GM04503 (cell line): ENCODE data around the gene GRWD1.
"Not testable (repeated sequence)": the region's sequence is repeated elsewhere in the genome, so short reads cannot be mapped to it uniquely, and the experiment has no call there.

Source experiments
- DNase-seq: peaks from one replicate; pipeline ENCODE4 v3.0.0-alpha.2; 2012; ENCODE audit warnings: low read depth

GRWD1 gene

DNA sequence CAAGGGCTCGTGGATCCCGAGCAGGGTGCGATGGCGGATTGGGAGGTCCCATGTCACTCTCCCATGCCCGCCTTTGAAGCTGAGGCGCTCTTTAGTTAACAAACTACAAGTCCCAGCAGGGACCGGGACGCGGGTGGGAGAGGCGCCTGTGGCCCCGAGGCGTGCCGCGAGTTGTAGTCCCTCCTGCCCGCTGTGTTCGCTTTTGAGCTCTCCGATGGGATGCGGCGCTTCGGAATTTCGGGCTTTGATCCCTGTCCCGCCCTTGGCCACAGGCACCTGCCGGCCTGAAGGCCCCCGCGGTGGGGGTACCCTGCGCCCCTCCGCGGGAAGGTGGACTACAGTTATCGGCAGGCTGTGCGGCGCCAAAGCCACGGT is 34.4 kb downstream of the GRWD1 start:
- no peak for DNase-seq

DNA sequence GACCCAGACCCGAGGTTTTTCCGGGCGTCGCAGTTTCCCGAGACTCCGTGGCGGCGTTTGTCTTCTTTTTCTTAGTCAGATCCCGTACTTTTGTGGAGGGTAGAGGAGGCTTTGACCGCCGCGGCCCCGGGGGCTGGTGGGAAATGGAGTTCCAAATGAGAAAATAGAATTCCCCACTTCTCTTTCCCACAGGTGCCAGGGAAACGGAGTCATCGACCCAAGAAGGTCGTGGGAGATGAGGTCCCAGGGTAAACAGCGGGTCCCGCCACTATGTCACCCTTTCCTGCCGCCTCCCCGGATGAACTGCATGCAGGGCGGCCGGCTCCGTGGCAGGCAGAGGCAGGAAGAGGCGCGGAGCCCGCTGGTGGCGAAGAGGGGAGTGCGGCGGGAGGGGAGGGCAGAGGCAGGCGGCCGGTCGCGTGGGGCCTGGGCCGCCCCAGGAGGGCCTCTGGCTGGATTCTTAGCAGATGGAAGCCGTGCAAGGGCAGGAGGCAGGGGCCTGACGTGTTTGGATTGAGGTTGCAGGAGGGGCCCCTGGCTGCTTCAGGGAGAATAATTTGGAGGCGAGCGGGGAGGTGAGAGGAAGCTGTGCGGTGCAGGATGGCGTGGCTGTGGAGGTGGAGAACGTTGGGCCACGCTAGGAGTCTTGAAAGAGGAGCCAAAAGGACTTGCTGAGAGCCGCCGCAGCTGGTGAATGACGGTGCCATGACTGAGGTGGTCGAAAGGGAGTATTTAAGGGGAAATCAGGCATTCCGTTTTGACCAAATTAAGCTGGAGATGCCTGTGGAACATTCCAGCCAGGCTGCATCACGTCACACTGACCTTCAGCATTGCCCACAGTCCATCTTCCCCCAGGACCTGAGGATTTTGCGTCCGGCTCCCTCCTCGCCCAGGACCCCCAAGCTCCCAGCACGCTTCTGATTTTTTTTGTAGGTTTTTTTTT is 35.0 kb downstream of the GRWD1 start:
- no peak for DNase-seq

DNA sequence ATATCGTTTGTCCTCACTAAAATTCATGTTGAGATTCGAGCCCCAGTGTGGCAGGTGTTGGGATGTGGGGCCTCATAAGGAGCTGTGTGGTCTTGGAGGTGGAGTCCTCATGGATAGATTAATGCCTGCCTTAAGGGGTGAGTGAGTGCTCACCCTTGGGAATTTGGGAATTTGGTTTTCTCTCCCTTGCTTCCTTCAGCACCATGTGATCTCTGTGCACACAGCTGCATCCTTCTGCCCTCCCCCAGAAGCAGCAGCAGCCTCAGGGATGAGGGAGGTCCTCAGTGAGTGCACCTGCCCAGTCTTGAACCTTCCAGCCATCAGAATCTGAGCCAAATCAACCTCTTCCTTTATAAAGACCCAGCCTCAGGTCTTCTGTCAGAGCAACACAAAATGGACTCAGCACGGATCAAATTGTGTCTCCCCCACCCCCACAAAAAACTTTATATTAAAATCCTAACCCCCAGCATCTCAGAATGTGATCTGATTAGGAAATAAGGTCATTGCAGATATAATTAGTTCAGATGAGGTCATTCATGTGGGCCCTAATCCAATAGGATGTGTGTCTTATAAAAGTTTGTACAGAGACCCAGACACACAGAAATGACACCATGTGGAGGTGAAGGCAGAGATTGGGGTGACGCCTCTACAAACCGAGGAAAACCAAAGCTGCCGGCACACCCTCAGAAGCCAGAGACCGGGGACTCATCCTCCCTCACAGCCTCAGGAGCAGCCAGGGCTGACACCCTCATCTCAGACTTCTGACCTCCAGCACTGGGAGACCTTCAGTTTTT is 36.3 kb downstream of the GRWD1 start:
- DNase-seq: no peak

DNA sequence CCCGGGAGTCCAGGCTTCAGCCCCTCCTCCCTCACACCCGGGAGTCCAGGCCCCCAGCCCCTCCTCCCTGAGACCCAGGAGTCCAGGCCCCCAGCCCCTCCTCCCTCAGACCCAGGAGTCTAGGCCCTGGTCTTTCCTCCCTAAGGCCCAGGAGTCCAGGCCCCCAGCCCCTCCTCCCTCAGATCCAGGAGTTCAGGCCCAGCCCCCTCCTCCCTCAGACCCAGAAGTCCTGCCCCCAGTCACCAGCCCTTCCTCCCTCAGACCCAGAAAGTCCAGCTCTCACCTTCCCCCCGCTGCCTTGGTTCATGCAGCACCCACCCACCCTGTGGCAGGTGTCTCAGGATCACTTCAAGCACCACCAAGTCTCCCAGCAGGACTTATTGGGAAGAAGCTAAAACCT is 37.5 kb downstream of the GRWD1 start:
- DNase-seq: no peak

DNA sequence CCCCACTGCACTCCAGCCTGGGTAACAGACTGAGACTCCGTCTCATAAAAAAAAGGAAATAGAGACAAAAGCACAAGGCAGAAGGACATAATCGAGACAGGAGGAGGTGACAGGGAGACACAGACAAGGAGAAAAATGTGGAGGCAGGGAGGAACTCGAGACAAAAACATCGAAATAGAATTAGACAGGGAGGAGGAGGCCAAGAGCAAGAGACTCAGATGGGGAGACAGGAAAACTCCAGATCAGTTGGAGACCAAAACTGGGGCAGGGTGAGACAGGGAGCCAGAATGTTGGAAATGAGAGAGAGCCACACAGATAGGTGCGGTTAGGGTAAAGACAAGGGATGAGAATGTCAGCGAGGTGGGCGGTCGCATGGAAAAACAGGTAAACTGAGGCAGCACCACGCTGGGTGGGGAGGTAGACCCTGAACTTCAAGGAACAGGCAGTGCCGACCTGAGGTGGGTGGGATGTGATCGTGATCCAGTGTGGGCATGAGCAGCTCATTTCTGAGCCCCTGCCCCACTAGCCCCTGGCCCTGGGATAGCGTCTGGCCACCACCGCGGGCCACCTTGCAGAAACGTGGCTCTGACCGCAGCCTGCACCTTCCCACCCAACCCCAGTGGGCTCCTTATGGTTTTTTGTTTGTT is 38.6 kb downstream of the GRWD1 start:
- DNase-seq: no peak

DNA sequence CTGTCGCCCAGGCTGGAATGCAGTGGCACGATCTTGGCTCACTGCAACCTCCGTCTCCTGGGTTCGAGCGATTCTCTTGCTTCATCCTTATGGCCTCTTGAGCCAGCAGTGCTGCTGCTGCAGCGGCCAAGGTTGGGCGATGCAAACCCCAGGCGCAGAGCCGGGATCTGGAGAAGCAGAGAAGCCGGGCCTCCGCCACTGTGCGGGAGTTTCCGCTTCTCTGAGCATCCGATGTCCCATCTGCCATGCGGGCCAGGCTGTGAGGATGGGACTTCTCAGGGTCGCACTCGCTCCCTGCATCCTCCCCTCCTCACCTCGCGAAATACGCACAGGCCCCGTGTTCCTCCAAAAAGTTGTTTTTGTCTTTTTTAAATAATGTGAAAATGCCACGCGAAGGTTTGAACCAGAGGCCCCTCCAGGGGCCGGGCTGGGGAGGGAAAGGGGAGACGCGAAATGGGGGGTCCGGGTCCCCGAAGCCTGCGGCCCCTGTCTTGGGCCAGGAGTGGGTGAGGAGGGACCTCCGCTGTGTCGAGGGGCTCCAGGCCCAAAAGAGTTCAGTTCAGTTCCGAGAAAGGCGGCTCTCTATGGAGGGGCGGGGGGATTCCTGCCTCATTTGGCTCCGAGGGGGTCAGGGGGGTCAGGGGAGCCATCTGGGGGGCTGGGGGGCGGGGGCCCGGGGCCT is 39.3 kb downstream of the GRWD1 start:
- no peak for DNase-seq

DNA sequence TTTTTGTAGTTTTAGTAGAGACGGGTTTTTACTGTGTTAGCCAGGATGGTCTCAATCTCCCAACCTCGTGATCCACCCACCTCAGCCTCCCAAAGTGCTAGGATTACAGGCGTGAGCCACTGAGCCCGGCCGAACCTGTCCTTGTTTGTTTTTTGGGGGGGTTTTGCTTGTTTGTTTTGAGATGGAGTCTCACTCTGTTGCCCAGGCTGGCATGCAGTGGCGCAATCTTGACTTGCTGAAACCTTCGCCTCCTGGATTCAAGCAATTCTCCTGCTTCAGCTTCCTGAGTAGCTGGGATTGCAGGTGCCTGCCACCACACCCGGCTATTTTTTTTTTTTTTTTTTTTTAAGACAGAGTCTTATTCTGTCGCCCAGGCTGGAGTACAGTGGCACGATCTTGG is 40.9 kb downstream of the GRWD1 start:
- DNase-seq: not testable (repeated sequence)

DNA sequence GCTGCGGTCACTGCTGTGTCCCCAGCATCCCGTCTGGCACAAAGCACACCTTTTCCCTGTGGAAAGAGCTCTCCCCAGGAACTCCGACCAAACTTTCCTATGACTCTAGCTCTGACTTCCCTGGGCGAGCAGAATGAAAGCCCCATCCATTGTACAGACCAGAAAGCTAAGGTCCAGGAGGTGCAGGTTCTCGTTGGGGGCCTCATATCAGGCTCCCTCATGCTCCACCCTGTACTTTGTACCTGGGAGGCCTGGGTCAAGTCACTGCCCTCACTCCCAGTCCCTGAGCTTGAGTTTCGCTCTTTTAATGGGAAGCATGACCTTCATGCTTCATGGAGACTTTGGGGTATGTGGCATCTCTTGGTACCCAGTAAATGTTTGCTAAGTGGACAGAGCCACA is 41.8 kb downstream of the GRWD1 start:
- no peak for DNase-seq

DNA sequence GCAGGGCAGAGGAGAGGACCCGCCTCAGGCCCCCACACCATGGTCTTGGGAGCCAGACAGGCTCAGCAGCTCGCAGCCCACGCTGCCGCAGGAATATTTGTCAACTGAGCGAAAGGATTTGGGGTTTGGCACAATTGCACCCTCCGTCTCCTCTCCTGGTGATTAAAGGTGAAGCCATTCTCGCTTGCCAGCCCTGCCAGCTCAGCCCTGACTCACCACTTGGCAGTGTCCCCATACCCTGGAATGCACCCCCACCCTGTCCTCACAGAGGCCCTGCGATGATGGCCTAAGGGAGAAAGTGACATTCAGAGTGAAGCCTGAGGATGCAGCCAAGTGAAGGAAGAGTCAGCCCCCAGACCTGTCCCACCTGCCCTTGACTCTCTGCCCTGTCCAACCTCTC is 42.2 kb downstream of the GRWD1 start:
- DNase-seq: peak; percentile 63

DNA sequence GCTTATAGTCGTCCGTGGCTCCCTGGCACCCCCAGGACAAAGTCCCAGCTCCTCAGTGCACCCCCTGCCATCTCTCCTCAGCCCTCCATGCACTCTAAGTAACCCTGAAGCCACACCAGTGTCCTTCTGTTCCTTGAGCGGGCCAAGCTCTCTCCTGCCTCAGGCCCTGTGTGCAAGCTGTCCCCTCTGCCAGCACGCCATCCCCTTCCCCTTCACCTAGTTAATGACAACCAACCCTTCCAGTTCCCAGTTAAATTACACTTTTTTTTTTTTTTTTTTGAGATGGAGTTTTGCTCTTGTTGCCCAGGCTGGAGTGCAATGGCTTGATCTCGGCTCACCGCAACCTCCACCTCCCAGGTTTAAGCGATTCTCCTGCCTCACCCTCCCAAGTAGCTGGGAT is 42.7 kb downstream of the GRWD1 start:
- not testable (repeated sequence) for DNase-seq

DNA sequence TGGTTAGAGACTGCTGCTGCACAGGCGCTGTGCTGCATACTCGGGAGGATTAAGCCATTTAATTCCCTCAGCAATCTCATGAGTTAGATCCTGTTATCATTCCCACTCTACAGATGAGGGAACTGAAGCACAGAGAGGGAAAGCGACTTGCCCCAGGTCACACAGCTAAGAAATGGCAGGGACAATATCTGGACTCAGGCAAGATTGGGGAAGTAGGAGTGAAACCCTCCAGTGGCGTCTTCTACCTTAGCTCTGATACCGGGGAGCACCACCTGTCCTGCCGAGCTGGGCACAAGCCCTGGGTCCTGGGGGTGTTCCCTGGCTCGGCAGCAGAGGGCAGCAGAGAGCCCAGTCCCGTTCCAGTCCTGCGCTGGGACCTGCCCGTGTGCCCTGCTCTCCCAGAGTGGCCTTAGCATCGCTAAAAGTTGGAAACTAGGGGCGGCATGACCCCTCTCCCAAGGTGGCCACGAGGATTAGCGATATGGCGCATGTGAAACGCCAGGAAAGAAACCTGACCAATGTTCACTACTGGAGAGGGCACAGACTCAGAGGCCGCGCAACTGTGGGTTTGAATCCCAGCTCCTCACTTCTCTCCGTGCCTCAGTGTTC is 43.9 kb downstream of the GRWD1 start:
- DNase-seq: no peak

DNA sequence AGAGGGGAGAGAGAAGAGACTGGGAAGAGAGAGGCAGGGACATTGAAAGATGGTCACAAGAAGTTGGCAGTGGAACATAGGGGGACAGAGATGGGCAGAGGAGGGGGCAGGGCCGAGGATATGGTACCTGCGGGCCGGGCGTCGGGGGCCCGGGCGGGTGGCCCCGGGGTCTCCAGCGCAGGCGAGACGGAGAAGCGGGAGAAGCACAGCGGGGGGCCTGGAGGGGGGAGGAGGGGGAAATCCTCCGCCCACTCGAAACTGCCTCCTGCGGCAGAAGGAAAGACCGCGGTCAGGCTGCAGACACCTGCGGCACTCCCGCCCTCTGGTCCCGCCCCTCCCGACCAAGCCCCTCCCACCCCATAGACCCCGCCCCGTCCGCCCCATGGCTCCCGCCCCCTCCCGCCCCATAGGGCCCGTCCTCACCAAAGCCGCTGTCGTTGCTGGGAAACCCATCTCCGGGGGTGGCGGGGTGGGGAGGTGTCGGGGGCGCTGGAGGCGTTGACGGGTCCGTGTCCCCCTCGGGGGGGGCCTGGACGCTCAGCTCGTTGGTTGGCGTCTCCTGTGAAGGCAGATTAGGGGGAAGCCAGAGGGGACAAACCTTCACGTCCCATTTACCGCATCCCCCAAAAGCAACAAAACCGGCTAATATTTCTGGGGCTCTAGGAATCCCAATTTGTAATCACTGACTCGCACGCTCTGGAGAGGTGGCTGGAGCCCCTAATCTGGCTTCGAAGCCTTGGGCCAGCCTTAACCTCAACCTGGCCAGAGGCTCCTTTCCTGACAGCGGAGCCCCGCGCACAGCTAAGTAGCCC is 45.4 kb downstream of the GRWD1 start:
- no peak for DNase-seq

DNA sequence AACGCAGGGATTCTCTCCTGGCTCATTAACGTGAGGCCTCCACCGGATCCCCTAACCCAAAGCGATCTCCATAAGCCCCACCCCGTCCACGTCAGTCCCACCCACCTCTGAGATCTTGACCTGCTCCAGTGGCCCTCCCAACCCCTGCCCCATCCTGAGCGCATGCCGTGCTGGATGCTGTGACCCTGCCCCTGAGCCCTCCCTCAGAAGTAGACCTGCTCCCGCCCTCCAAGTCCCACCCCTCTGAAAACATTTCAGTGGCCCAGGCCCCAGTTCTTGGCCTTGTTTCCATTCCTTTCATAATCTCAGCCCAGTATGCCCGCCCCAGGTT is 46.0 kb downstream of the GRWD1 start:
- DNase-seq: no peak

DNA sequence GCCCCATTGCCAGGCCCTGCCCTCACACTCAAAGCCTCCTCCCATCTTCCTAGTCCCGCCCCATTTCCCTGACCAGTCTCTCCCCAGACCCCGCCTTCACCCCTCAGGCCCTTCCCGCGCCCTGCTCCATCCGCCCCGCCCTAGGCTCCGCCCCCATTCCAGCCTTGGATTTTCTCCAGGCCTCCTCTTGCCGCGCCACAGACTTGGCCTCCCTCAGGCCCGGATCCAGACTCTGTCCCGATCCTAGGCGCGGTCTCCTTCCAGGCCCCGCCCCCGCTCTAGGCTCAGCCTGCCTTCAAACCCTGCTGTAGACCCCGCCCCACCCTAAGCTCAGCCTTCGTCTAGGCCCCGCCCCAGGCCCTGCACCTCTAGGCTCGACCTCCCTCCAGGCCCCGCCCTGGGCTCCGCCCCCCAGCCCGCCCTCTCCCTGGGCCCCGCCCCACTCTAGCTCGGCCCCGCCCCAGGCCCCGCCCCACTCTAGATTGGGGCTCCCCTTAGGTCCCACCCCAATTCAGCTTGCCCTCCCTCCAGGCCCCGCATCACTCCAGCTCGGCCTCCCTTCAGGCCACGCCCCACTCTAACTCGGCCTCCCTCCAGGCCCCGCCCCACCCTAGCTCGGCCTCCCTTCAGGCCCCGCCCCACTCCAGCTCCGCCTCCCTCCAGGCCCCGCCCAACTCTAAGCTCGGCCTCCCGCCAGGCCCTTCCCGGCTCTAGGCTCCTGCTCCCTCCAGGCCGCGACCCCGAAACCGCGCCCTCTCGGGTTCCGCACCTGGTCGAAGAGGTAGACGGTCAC is 47.3 kb downstream of the GRWD1 start:
- peak; percentile 80 for DNase-seq

DNA sequence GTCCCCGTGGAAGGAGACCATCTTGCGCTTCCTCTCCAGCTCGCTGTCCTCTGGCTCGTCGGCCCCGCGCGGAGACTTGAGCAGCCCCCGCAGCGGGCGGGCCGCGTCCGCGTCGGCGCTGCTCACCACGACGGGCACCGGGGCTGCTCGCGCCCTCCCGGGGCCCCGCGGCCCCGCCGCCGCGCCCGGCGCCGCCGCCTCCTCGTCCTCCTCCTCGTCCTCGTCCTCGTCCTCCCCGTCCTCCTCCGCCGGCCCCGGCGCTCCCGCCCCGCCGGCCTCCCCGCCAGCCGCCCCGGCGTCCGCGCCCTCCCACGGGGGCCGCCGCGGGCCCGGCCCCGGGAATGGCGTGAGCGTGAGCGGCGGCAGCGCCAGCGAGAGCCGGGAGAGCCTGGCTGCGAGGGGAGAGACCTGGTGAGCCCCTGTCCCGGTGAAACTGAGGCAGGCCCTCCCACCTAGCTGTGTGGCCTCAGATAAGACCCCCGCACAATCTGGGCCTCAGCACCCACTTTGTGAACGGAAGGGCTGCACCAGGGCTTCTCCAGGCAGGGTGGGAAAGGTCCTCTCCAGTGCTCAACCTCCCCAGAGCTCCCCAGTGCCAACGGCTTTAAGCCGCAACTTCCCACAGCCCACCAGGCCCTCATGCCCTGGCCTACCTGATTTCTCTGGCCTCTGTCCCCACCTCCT is 48.1 kb downstream of the GRWD1 start:
- DNase-seq: no peak

DNA sequence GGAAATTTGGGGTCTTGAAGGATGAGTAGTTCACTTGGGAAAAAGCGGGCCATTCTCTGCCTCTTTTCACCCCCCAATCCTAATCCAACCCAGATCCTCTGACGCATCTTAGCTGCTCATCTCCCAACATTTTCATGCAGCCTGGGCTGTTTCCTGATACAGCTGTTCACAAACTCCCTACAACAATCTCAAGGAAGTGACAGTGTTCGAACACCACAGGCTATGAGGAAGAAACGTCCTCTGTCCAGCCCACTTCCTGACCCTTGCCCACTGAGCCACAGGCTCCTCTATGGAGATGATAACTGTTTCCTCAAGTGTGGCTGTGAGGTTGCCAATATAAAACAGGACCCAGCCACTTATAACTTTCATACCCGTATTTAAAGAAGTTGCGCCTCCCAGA is 49.6 kb downstream of the GRWD1 start:
- no peak for DNase-seq

DNA sequence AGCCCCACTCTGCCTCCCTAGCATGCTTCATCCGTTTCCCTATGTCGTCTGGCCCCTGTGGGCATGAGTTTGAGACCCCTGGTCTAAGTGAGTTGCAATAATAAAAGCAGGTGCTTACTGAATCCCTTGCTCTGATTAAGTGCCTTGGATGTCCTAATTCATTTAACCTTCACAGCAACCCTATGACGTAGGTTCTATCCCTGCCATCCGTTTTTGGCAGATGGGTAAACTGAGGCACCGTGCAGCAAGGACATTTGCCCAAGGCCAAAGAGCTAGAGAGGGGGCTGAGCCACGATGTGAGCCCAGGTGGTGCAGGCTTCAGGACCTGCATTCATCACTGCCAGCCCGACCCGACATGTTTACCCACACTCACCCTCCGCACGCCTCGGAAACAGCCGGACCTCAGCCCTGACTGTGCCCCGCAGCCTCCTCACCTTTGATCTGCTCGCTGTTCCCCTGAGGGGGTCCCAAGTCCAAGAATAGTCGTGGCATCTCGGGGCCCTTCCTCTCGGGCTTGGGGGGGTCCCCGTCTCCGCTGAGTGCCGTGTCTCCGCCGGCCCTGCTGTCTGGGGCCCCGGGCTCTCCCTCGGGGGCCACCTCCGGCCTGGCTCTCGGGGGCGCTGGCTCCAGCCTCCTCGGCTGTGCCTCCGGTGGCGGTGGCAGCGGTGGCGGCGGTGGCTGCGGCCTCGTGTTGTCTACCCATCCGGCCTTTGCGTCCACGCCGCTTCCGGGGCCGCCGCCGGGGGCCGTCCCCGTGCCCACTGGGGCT is 51.4 kb downstream of the GRWD1 start:
- DNase-seq: no peak

DNA sequence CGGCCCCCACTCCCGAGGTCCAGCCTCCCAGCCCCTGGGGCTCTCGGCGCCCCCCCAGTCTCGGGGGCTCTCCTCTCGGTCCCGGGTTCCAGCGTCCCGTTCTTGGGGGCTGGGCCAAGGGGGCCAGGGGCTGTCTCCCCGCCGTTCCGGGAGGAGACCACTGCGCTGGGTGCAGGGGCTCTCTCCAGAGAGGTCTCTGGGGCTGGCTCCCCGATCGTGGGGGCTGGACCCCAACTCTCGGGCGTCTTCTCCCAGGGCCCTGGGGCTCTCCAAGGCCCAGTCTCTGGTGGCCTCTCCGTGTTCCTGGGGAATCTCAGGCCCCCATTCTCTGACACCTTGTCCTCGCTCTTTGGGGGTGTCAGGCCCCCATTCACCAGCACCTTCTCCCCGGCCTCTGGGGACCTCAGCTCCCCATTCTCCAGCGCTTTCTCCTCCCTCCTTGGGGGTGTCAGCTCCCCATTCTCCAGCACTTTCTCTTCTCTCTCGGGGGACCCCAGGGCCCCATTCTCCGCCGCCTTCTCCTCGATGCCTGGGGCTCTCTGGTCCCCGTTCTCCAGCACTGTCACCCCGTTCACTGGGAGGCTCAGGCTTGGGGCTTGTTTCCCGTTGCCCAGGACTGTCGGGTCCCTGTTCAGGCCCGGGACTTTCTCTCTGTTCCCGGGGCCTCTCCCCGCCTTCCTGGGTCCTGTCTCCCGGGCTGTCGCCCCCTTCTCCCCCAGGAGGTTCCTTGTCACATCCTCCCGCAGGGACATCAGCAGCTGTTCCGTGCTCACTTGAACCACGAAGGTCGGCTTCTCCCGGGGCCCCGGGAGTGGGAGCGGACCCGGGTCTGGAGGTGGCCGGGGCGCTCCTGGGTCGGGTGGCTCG is 52.2 kb downstream of the GRWD1 start:
- no peak for DNase-seq
